Articular chondrocyte of knee joint (primary cell): ENCODE data around the gene ISLR2. TPM values are rescaled to one million over a fixed set of nuclear protein-coding genes. Genes with fewer than 3 reads are reported as not detected.

Experiments
- small RNA-seq: library from RNA; depleted of rRNA; stranded (forward); fragments of <200 nt; gene quantifications from one replicate; pipeline ENCODE3, GENCODE V24; 2012
- total RNA-seq: library from RNA; depleted of rRNA; stranded (reverse); fragments of >200 nt; gene quantifications from 2 replicates; pipeline ENCODE4 v1.2.3, GENCODE V29; 2012

ISLR2 gene, protein sequence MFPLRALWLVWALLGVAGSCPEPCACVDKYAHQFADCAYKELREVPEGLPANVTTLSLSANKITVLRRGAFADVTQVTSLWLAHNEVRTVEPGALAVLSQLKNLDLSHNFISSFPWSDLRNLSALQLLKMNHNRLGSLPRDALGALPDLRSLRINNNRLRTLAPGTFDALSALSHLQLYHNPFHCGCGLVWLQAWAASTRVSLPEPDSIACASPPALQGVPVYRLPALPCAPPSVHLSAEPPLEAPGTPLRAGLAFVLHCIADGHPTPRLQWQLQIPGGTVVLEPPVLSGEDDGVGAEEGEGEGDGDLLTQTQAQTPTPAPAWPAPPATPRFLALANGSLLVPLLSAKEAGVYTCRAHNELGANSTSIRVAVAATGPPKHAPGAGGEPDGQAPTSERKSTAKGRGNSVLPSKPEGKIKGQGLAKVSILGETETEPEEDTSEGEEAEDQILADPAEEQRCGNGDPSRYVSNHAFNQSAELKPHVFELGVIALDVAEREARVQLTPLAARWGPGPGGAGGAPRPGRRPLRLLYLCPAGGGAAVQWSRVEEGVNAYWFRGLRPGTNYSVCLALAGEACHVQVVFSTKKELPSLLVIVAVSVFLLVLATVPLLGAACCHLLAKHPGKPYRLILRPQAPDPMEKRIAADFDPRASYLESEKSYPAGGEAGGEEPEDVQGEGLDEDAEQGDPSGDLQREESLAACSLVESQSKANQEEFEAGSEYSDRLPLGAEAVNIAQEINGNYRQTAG
- total RNA-seq = not detected in 2 replicates

DNA sequence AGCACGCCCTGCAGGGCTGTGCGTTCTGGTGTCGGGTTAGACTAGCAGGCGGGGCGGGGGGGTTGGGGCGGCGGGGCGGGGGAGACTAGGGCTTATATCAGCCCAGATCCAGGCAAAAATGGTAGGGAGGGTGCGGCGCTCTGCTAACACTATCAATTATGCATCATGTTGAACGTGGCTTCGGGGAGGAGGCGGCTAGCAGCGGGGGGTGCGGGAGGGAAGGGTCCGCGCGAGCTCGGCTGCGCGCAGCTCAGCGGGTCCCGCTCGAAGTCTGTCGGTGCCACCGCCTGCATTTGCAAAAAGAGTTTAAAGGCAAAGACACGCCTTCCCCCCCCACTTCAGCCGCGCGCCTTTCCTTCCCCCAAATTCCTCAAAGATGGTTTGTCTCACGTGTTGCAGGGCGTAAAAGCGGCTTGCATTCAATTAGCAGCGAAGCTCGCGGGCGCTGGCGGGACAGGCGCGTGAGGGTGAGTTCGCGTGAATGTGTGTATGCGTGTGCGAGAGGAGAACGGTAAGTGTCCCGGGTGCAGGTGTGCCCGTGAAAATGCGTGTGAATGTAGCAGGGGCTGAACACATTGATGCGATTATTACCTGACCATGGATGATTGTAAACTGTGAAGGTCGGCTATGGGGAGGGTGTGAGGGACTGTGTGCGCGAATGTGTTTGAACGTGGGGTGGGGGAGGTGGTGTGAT lies at the start of gene ISLR2:
Gene ISLR2 (plus strand): TSS at position 432 of the 694 bp plus-strand sequence. CDS start 2,169 bp downstream, outside the sequence.

GRCh38 chr15:74082450-74082849 lies 47.9 kb upstream of the ISLR2 start, which contains the start of gene GOLGA6A:
GOLGA6A (minus strand) TSS chr15:74082550; CDS start chr15:74082509, 41 bp downstream.

DNA sequence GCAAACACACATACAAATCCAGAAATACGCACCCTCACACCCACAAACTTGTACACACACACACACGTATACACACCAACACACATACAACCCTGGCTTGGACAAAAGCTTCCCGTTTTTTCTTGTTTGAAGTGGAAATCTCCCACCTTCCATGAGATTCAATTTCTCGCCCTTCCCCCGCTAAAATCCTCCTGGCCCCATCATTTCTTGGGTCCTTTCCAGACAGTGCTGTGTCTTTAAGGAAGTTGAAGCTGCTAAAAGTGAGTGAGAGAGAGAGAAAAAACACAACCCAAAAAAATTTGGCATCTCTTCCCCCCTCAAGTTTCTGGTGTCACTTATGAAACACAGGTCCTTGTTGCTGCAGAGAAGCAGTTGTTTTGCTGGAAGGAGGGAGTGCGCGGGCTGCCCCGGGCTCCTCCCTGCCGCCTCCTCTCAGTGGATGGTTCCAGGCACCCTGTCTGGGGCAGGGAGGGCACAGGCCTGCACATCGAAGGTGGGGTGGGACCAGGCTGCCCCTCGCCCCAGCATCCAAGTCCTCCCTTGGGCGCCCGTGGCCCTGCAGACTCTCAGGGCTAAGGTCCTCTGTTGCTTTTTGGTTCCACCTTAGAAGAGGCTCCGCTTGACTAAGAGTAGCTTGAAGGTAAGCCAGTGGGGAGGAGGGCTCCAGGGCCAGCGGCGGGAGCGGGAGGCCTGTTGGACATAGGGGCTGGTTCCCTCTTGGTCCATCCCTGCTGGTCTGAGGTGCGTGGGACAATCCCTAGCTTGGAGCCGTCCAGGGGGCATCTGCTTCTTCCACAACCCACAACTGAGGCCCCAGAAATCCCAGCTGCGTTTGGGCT lies 43.2 kb downstream of the ISLR2 start, which contains the start of gene ISLR:
Gene ISLR (plus strand): TSS at position 331 of the 839 bp plus-strand sequence. CDS start 1,149 bp downstream, outside the sequence.

Small RNA genes within 50 kb of the gene (small RNA-seq; reads per million reads assigned to genes)
- gene RF00017 = not detected

Other genes with a start within 250 kb of the ISLR2 start
- 157 and 171 TPM in 2 replicates for gene LOXL1, start 204.1 kb upstream of the ISLR2 start, total RNA-seq
- gene STOML1, start 138.3 kb upstream of the ISLR2 start, total RNA-seq = 10.3 and 12.4 TPM in 2 replicates
- gene PML, start 135.9 kb upstream of the ISLR2 start, total RNA-seq = 22.9 and 28.4 TPM in 2 replicates
- 0.11 and 0.13 TPM in 2 replicates for gene GOLGA6A, start 48.0 kb upstream of the ISLR2 start, total RNA-seq
- gene ISLR, start 43.1 kb downstream of the ISLR2 start, total RNA-seq = 250 and 302 TPM in 2 replicates
- gene STRA6, start 72.2 kb downstream of the ISLR2 start, total RNA-seq = 0.39 and 0.86 TPM in 2 replicates
- not detected in 2 replicates for gene CCDC33, start 105.7 kb downstream of the ISLR2 start, total RNA-seq
- gene CYP11A1, start 237.1 kb downstream of the ISLR2 start, total RNA-seq = 4.6 and 5.2 TPM in 2 replicates